Stomach (tissue), 9 donors: ENCODE results near the gene KATNB1. TPM values are rescaled to one million over a fixed set of nuclear protein-coding genes. Genes with fewer than 3 reads are reported as not detected.

Experiments used
- DNase-seq, 2 donors: peaks; one replicate each; pipeline versions ENCODE4 v3.0.0 to v3.0.0-alpha.2; 2013 to 2019
- H3K27ac ChIP-seq, 5 donors: fragments of 200-600 bp in 4 of 5; sonication (generic) in 4 of 5; one replicate each; pipeline ENCODE4 v1.5.1; 2013 to 2019; ENCODE audit warnings: mild to moderate bottlenecking in 1 of 5, moderate library complexity in 1 of 5
- H3K27me3 ChIP-seq, 3 donors: fragments of 200-600 bp; sonication (generic); one replicate each; pipeline ENCODE4 v1.5.1; 2017 to 2019; ENCODE audit warnings: mixed run types in 1 of 3
- H3K36me3 ChIP-seq, 4 donors: fragments of 200-600 bp; sonication (generic); 1 replicate in 3 of 4; 2 replicates in 1 of 4; pipeline ENCODE4 v1.5.1; 2016 to 2019
- H3K4me1 ChIP-seq, 4 donors: fragments of 200-600 bp; sonication (generic); one replicate each; pipeline ENCODE4 v1.5.1; 2016 to 2019
- H3K4me3 ChIP-seq, 4 donors: fragments of 200-600 bp; sonication (generic) in 3 of 4; one replicate each; pipeline ENCODE4 v1.5.1; 2016 to 2019; ENCODE audit warnings: mild to moderate bottlenecking in 1 of 4
- H3K9me3 ChIP-seq, 4 donors: fragments of 200-600 bp; sonication (generic); one replicate each; pipeline ENCODE4 v1.5.1; 2016 to 2019
- CTCF ChIP-seq, 7 experiments: fragments of 450-650 bp in 4 of 7; fragments of 200-600 bp in 3 of 7; sonication (generic) in 3 of 7; IDR thresholded peaks; one replicate each; pipeline ENCODE4 v1.5.1; 2016 to 2019; ENCODE audit warnings: antibody characterized with exemption in 7 of 7, control low read depth in 2 of 7, mild to moderate bottlenecking in 1 of 7
- EP300 ChIP-seq: sonication (generic); formaldehyde crosslinking; IDR thresholded peaks from one replicate; pipeline ENCODE4 v1.6.1; 2017; ENCODE audit warnings: antibody characterized with exemption
- POLR2A ChIP-seq, 4 donors: fragments of 450-650 bp; IDR thresholded peaks; one replicate each; pipeline ENCODE4 v1.6.1; 2016; ENCODE audit warnings: antibody characterized with exemption in 4 of 4, control low read depth in 2 of 4, mild to moderate bottlenecking in 1 of 4, moderate library complexity in 1 of 4
- POLR2AphosphoS5 ChIP-seq, 3 donors: sonication (generic); formaldehyde crosslinking; IDR thresholded peaks; one replicate each; pipeline ENCODE4 v1.6.1; 2016; ENCODE audit warnings: antibody characterized with exemption in 3 of 3
- WGBS, 5 donors: extraction: QIAGEN DNeasy Blood & Tissue Kit in 3 of 5; methylation state at CpG; one replicate each; pipeline versions ENCODE4 v1.1.5 to v1.1.7; 2013 to 2018; 5-methylcytosine and 5-hydroxymethylcytosine counted together
- intact Hi-C: fragments of 100-400 bp; cut with DNase I; formaldehyde crosslinking; loops from one replicate; pipeline ENCODE4 v1.15.1; 2023; ENCODE audit warnings: low total_unique reads
- polyA plus RNA-seq, 3 donors: library from polyadenylated mRNA; stranded (reverse); fragments of 200-250 nt; gene quantifications; one replicate each; pipeline ENCODE4 v1.2.3, GENCODE V29; 2013
- total RNA-seq, 5 donors: library from RNA; depleted of rRNA; stranded (reverse); fragments of >200 nt; gene quantifications; one replicate each; pipeline versions ENCODE4 v1.1.0 to v1.2.3, GENCODE V29; 2014 to 2016
- donor health status: healthy with polysubstance abuse.
- donor health status: Bipolar disorder and iron deficiency.
- donor health status: healthy.

The KATNB1 gene
- total and polyA plus RNA-seq, 8 donors, result 6.7 to 58.5 (median 13.4) TPM

GRCh38 chr16:57688987-57689761, 46.4 kb upstream of the KATNB1 start:
- Histone ChIP-seq H3K9me3 (no peaks in the 10 kb centered on the region), H3K27me3 (peaks cover 0 to 13% (median 0%) of the 10 kb centered on the region in 3 donors), H3K27ac (peak overlapping the region in 2 of 5 donors; percentile 42 to 61), H3K4me1 (peaks cover 7 to 25% (median 14%) of the 10 kb centered on the region in 4 donors), H3K36me3 (no peaks in the 10 kb centered on the region), H3K4me3 (no peak overlapping the region)
- WGBS, 5 donors, result 22 to 33% (median 27%) methylated on average over 9 to 15 of the region's 15 CpGs
- TF ChIP-seq EP300 (no peak), CTCF (IDR thresholded peaks at IDR 0.05) (no peak), POLR2AphosphoS5 (IDR thresholded peaks at IDR 0.05) (no peak), POLR2A (IDR thresholded peaks at IDR 0.05) (no peak)
- DNase-seq, result peak in 1 of 2 donors; percentile 70
- intact Hi-C loops, result no loop called here

- peaks cover 7 to 30% (median 14%) of the 10 kb centered on the region in 4 donors for H3K4me1 ChIP-seq
- intact Hi-C loops, result no loop called here
- TF ChIP-seq POLR2AphosphoS5 (IDR thresholded peaks at IDR 0.05), result no peak
- TF ChIP-seq POLR2A (IDR thresholded peaks at IDR 0.05), result no peak
- no peak for TF ChIP-seq EP300
- no peak for TF ChIP-seq CTCF (IDR thresholded peaks at IDR 0.05)
- peak overlapping the region in 2 of 5 donors; percentile 42 to 61 for H3K27ac ChIP-seq
- no peak overlapping the region for H3K4me3 ChIP-seq
- H3K27me3 ChIP-seq, result peaks cover 0 to 13% (median 0%) of the 10 kb centered on the region in 3 donors
- 29 to 57% (median 47%) methylated on average over 13 of the region's 13 CpGs for WGBS, 5 donors
- H3K36me3 ChIP-seq, result no peaks in the 10 kb centered on the region
- no peaks in the 10 kb centered on the region for H3K9me3 ChIP-seq
- DNase-seq, result peak in 1 of 2 donors; percentile 78
Measured at GRCh38 chr16:57689762-57690558, 45.6 kb upstream of the KATNB1 start.

- Histone ChIP-seq H3K36me3 (no peaks in the 10 kb centered on the region), H3K4me3 (no peak overlapping the region), H3K27ac (peak overlapping the region in 1 of 5 donors; percentile 42), H3K4me1 (peaks cover 7 to 34% (median 14%) of the 10 kb centered on the region in 4 donors), H3K27me3 (peaks cover 0 to 13% (median 0%) of the 10 kb centered on the region in 3 donors), H3K9me3 (no peaks in the 10 kb centered on the region)
- DNase-seq, result no peak
- intact Hi-C loops, result no loop called here
- 59 to 89% (median 78%) methylated on average over 4 of the region's 4 CpGs for WGBS, 5 donors
- TF ChIP-seq EP300 (no peak), POLR2A (IDR thresholded peaks at IDR 0.05) (no peak), POLR2AphosphoS5 (IDR thresholded peaks at IDR 0.05) (no peak), CTCF (IDR thresholded peaks at IDR 0.05) (no peak)
Measured at GRCh38 chr16:57690782-57691471, 44.6 kb upstream of the KATNB1 start.

- no peak for TF ChIP-seq POLR2AphosphoS5 (IDR thresholded peaks at IDR 0.05)
- no peak overlapping the region for H3K4me3 ChIP-seq
- peaks cover 7 to 34% (median 14%) of the 10 kb centered on the region in 4 donors for H3K4me1 ChIP-seq
- H3K27ac ChIP-seq, result no peak overlapping the region
- H3K36me3 ChIP-seq, result no peaks in the 10 kb centered on the region
- H3K27me3 ChIP-seq, result peaks cover 0 to 13% (median 0%) of the 10 kb centered on the region in 3 donors
- H3K9me3 ChIP-seq, result no peaks in the 10 kb centered on the region
- DNase-seq, result no peak
- intact Hi-C loops, result no loop called here
- WGBS, 5 donors, result 47 to 79% (median 66%) methylated on average over 1 to 2 of the region's 2 CpGs
Measured at GRCh38 chr16:57692636-57693035, 42.9 kb upstream of the KATNB1 start.
